ENCODE measurements around the gene SUFU. TPM values are rescaled to one million over a fixed set of nuclear protein-coding genes. Genes with fewer than 3 reads are reported as not detected.

The SUFU gene
- total and polyA plus RNA-seq, 9 donors: 4.6 to 19.1 (median 14.2) TPM

DNA sequence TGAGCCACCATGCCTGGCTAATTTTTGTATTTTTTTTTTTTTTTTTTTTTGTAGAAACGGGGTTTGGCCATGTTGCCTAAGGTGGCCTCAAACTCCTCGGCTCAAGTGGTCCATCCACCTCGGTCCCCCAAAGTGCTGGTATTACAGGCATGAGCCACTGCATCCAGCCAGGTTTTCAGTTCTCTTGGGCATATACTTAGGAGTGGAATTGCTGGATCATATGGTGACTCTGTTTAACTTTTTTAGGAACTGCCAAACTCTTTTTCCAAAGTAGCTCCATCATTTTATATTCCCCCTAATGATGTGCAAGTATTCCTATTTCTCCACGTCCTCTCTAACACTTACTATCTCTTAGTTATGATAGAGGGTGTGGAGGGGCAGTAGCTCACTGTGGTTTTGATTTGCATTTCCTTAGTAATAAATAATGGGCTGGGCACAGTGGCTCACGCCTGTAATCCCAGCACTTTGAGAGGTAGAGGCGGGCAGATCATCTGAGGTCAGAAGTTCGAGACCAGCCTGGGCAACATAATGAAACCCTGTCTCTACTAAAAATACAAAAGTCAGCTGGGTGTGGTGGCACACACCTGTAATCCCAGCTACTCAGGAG, 41.6 kb downstream of the SUFU start:
- WGBS, 3 donors: 88 to 98% (median 91%) methylated on average over 7 of the region's 7 CpGs
- Histone ChIP-seq H3K27me3 (no peaks in the 10 kb centered on the region), H3K9me3 (no peaks in the 10 kb centered on the region), H3K27ac (no peak overlapping the region), H3K4me3 (no peak overlapping the region), H3K4me1 (ENCODE audit: insufficient read depth) (peaks cover 7% of the 10 kb centered on the region), H3K36me3 (no peaks in the 10 kb centered on the region)
- intact Hi-C loops (cut with DNase I): no loop called here
- no peak for DNase-seq
- TF ChIP-seq, protein P1, sequence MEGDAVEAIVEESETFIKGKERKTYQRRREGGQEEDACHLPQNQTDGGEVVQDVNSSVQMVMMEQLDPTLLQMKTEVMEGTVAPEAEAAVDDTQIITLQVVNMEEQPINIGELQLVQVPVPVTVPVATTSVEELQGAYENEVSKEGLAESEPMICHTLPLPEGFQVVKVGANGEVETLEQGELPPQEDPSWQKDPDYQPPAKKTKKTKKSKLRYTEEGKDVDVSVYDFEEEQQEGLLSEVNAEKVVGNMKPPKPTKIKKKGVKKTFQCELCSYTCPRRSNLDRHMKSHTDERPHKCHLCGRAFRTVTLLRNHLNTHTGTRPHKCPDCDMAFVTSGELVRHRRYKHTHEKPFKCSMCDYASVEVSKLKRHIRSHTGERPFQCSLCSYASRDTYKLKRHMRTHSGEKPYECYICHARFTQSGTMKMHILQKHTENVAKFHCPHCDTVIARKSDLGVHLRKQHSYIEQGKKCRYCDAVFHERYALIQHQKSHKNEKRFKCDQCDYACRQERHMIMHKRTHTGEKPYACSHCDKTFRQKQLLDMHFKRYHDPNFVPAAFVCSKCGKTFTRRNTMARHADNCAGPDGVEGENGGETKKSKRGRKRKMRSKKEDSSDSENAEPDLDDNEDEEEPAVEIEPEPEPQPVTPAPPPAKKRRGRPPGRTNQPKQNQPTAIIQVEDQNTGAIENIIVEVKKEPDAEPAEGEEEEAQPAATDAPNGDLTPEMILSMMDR (IDR thresholded peaks at IDR 0.05): no peak
- TF ChIP-seq EP300 (IDR thresholded peaks at IDR 0.05): no peak
- TF ChIP-seq POLR2A (IDR thresholded peaks at IDR 0.05): no peak

DNA sequence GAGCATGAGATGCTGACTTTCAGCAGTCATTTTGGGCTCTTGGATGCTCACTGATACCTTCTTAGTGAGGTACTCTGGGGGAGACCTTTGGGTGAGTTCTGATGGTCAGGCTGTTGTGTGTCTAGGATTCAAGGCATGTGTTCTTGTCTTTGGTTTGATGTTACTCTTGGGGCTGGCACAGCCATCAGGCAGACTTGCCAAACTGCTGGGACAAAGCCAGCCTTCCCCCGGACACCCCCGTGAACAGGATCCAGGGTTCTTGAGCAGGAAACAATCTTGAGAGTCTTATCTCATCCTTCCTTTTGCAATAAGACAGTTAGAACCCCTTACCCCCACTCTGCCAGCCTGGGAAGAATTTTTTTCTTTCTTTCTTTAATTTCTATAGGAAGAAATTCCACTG, 42.2 kb downstream of the SUFU start:
- TF ChIP-seq EP300 (IDR thresholded peaks at IDR 0.05) (no peak), POLR2A (IDR thresholded peaks at IDR 0.05) (no peak)
- TF ChIP-seq, protein P1 (IDR thresholded peaks at IDR 0.05): no peak
- peak in 1 of 5 donors; percentile 20 for DNase-seq
- Histone ChIP-seq H3K4me1 (ENCODE audit: insufficient read depth) (peaks cover 7% of the 10 kb centered on the region), H3K9me3 (no peaks in the 10 kb centered on the region), H3K27ac (no peak overlapping the region), H3K36me3 (no peaks in the 10 kb centered on the region), H3K27me3 (no peaks in the 10 kb centered on the region), H3K4me3 (no peak overlapping the region)
- intact Hi-C loops (cut with DNase I): no loop called here
- WGBS, 3 donors: 7 to 34% (median 16%) methylated on average over 2 of the region's 2 CpGs

DNA sequence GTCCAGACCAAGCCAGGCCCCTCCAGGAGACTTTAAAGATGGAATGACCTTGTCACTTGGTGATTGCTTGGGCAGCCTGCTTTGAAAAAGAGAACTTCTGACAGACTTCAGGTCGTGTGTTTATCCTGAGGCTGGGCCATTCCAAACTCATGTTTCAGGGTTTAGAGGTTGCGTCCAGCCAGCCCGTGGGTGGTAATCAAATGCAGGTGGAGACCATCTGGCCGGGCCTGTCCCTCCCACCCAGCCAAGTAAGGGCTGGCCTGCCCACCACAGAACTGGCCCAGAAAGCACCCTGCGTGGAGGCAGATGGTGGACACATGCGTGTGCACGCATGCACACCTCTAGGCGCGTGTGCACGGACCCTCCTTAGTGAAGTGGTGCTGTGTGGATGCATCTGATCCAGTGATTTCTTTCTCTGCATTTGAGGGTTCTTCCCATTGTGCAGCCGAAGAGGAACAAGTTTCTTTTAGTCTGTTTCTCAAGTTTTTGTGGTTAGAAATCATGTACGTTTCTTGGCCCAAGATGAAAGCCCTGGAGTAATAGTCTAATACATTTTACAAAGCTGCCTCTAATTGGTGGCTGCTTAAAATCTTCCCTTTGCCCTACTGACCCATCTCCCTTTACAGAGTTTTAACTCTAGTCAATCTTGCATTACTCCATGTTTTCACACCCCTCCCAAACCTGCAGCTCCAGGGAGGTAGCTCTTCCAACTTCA, 43.0 kb downstream of the SUFU start:
- Histone ChIP-seq H3K27me3 (no peaks in the 10 kb centered on the region), H3K9me3 (no peaks in the 10 kb centered on the region), H3K36me3 (no peaks in the 10 kb centered on the region), H3K27ac (no peak overlapping the region), H3K4me3 (no peak overlapping the region), H3K4me1 (ENCODE audit: insufficient read depth) (peaks cover 7% of the 10 kb centered on the region)
- 11 to 26% (median 24%) methylated on average over 12 of the region's 12 CpGs for WGBS, 3 donors
- TF ChIP-seq POLR2A (IDR thresholded peaks at IDR 0.05) (no peak), EP300 (IDR thresholded peaks at IDR 0.05) (no peak)
- TF ChIP-seq, protein P1 (IDR thresholded peaks at IDR 0.05): no peak
- intact Hi-C loops (cut with DNase I): no loop called here
- no peak for DNase-seq

DNA sequence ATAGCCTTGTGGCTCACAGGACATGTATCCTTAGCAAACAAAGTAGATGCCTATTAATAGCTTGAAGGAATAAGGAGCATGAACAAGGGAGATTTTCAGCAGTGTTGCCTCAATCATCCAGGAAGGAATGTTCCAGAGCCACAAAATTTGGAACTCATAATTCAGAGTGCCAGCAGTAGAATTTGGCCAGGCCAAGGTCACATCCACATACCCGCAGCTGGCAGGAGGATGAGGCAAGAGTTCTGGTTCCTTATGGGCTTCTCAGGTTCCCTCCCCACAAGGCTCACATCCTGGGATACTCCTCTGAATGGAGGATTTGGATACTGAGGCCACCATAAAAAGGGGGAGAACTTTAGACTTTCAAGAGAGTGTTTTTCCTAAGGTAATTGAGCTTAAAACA, 45.8 kb downstream of the SUFU start:
- H3K9me3 ChIP-seq: no peaks in the 10 kb centered on the region
- TF ChIP-seq, protein P1 (IDR thresholded peaks at IDR 0.05): no peak
- TF ChIP-seq POLR2A (IDR thresholded peaks at IDR 0.05) (no peak), EP300 (IDR thresholded peaks at IDR 0.05) (no peak)
- peak in 1 of 5 donors; percentile 6 for DNase-seq
- no peaks in the 10 kb centered on the region for H3K27me3 ChIP-seq
- WGBS, 3 donors: 43 to 65% (median 45%) methylated on average over 1 of the region's 1 CpG
- H3K4me3 ChIP-seq: no peak overlapping the region
- no peaks in the 10 kb centered on the region for H3K36me3 ChIP-seq
- H3K27ac ChIP-seq: no peak overlapping the region
- intact Hi-C loops (cut with DNase I): no loop called here
- H3K4me1 ChIP-seq (ENCODE audit: insufficient read depth): peaks cover 7% of the 10 kb centered on the region
